ENCODE results near the gene DNM2. TPM values are rescaled to one million over a fixed set of nuclear protein-coding genes. Genes with fewer than 3 reads are reported as not detected.

DNM2 gene
- total and polyA plus RNA-seq, 10 of the 15 experiments (the other 5 are each of a cell fraction or from before 2014, with no cell fraction given) = 1.2 to 146 (median 68.9) TPM

GRCh38 chr19:10691178-10691881 is 26.5 kb upstream of the DNM2 start:
- H3K4me2 ChIP-seq (ENCODE audit: control insufficient read depth, insufficient read depth) = no peak overlapping the region
- peak; percentile 46 for TF ChIP-seq POLR2A (IDR thresholded peaks at IDR 0.05; ENCODE audit: low read depth, low read length)
- no peak for TF ChIP-seq BCL3 (IDR thresholded peaks at IDR 0.05; ENCODE audit: borderline replicate concordance, insufficient read depth, low read depth, low read length, poor library complexity, severe bottlenecking)
- TF ChIP-seq CUX1 (IDR thresholded peaks at IDR 0.05; ENCODE audit: insufficient replicate concordance, low read depth, low read length) = no peak
- TF ChIP-seq BRCA1 (IDR thresholded peaks at IDR 0.05; ENCODE audit: low read depth, low read length) = no peak
- TF ChIP-seq RB1 (IDR thresholded peaks at IDR 0.05; ENCODE audit: borderline replicate concordance) = no peak
- peaks cover 23 to 55% of the 10 kb centered on the region in 2 experiments; a peak in 3 of 4 replicates for H3K36me3 ChIP-seq (ENCODE audit: control insufficient read depth in 2 of 2, insufficient read depth in 2 of 2, low read length in 1 of 2)
- RAD21 ChIA-PET (ENCODE audit: unreplicated experiment) = interaction anchor here (1.7 kb wide), 1 partner anchor 110 kb away, joined by 5 read pairs; no protein-coding TSS in a partner anchor
- no peak overlapping the region for H2AFZ ChIP-seq (ENCODE audit: control insufficient read depth, low read depth, low read length)
- POLR2A ChIA-PET = no interaction called here
- BruUV-seq (replicated peaks) = no TSS peak
- intact Hi-C loops (cut with micrococcal nuclease; ENCODE audit: unreplicated experiment) (no loop called here), in situ Hi-C loops (cut with MboI) (no loop called here)
- no peaks in the 10 kb centered on the region for H3K4me1 ChIP-seq (ENCODE audit: control insufficient read depth, insufficient read depth, low read length)
- no peak overlapping the region for H3K4me3 ChIP-seq
- no peaks in the 10 kb centered on the region for H3K9me3 ChIP-seq (replicated peaks; ENCODE audit: control insufficient read depth, insufficient read depth, low read length)
- FAIRE-seq = no peak
- H3K27me3 ChIP-seq (replicated peaks in 1 of 2; ENCODE audit: control insufficient read depth in 2 of 2, insufficient read depth in 2 of 2, low read length in 1 of 2) = no peaks in the 10 kb centered on the region
- H3K27ac ChIP-seq (ENCODE audit: control insufficient read depth, insufficient read depth) = no peak overlapping the region
- no peaks in the 10 kb centered on the region; the same call in 1 of the 2 replicates for H4K20me1 ChIP-seq (ENCODE audit: control insufficient read depth, insufficient read depth)
- DNase-seq (ENCODE audit: low read depth, low spot score) = no peak
- ATAC-seq = no peak
- SMC1A ChIA-PET (ENCODE audit: uncharacterized antibody, unreplicated experiment) = interaction anchor here (1.2 kb wide), 1 partner anchor 110 kb away, joined by 3 read pairs; no protein-coding TSS in a partner anchor
- H3K79me2 ChIP-seq (ENCODE audit: control insufficient read depth, insufficient read depth, low read length) = no peaks in the 10 kb centered on the region
- CTCF ChIA-PET = interaction anchor here (0.8 to 1.9 kb wide), 3 partner anchors 8 to 47 kb away, joined by 3 to 9 read pairs (median 4); partner anchors contain the start of gene QTRT1
- 94% methylated on average over 23 of the region's 23 CpGs for WGBS (ENCODE audit: insufficient coverage, insufficient replicate concordance, low lambda C conversion rate, missing lambda C conversion rate)
- H3K9ac ChIP-seq (ENCODE audit: control insufficient read depth, insufficient read depth, low read length) = no peak overlapping the region
